ENCODE results near the gene SH2D7. TPM values are rescaled to one million over a fixed set of nuclear protein-coding genes. Genes with fewer than 3 reads are reported as not detected.

SH2D7 gene
- total RNA-seq, 6 donors from 2014 or later, result 0.09 TPM; not detected in 5

DNA sequence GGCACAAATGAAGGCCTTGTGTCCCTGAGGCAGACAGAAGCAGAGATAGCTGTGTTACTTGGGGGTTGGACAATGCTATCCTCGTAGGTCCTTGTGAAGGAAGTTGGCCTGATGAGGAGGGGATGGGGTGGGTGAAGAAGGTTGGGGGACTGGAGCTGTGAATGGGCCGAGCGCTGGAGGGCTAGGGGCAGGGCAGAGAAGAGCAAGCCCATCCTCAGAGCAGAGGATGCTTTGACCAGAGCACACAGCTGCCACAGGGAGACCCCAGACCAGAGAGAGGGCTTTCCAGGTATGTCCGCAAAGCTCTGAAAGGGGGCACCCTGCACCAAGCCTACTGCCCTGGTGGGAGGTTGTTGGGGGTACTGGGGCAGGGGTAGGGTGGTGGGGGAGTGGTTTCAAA is 9.2 kb upstream of the SH2D7 start:
- ATAC-seq (ENCODE audit: low FRiP score in 2 of 2), result no peak
- no peaks in the 10 kb centered on the region for H3K9me3 ChIP-seq
- peaks cover 34 to 50% (median 43%) of the 10 kb centered on the region in 4 donors for H3K4me1 ChIP-seq
- no peak overlapping the region for H3K4me3 ChIP-seq
- TF ChIP-seq EP300 (IDR thresholded peaks at IDR 0.05) (no peak), POLR2A (IDR thresholded peaks at IDR 0.05) (no peak), POLR2AphosphoS5 (IDR thresholded peaks at IDR 0.05) (no peak)
- TF ChIP-seq, protein P1, sequence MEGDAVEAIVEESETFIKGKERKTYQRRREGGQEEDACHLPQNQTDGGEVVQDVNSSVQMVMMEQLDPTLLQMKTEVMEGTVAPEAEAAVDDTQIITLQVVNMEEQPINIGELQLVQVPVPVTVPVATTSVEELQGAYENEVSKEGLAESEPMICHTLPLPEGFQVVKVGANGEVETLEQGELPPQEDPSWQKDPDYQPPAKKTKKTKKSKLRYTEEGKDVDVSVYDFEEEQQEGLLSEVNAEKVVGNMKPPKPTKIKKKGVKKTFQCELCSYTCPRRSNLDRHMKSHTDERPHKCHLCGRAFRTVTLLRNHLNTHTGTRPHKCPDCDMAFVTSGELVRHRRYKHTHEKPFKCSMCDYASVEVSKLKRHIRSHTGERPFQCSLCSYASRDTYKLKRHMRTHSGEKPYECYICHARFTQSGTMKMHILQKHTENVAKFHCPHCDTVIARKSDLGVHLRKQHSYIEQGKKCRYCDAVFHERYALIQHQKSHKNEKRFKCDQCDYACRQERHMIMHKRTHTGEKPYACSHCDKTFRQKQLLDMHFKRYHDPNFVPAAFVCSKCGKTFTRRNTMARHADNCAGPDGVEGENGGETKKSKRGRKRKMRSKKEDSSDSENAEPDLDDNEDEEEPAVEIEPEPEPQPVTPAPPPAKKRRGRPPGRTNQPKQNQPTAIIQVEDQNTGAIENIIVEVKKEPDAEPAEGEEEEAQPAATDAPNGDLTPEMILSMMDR (IDR thresholded peaks at IDR 0.05), result no peak
- 80 to 84% methylated on average over 4 of the region's 4 CpGs for WGBS, 2 donors
- no peaks in the 10 kb centered on the region for H3K36me3 ChIP-seq
- H3K27ac ChIP-seq, result peak overlapping the region in 3 of 4 donors; percentile 56 to 83 (median 68)
- H3K27me3 ChIP-seq, result no peaks in the 10 kb centered on the region
- no peak for DNase-seq

GRCh38 chr15:78083687-78084448 is 8.5 kb upstream of the SH2D7 start:
- no peaks in the 10 kb centered on the region for H3K36me3 ChIP-seq
- ATAC-seq (ENCODE audit: low FRiP score in 2 of 2) (no peak), DNase-seq (no peak)
- H3K27ac ChIP-seq, result peak overlapping the region; percentile 11 to 83 (median 62)
- no peak overlapping the region for H3K4me3 ChIP-seq
- no peaks in the 10 kb centered on the region for H3K27me3 ChIP-seq
- no peak for TF ChIP-seq EP300 (IDR thresholded peaks at IDR 0.05)
- no peak for TF ChIP-seq POLR2AphosphoS5 (IDR thresholded peaks at IDR 0.05)
- TF ChIP-seq POLR2A (IDR thresholded peaks at IDR 0.05), result no peak
- TF ChIP-seq, protein P1 (IDR thresholded peaks at IDR 0.05), result no peak
- H3K9me3 ChIP-seq, result no peaks in the 10 kb centered on the region
- WGBS, 2 donors, result 85 to 94% methylated on average over 6 of the region's 6 CpGs
- peaks cover 32 to 49% (median 40%) of the 10 kb centered on the region in 4 donors for H3K4me1 ChIP-seq

- no peaks in the 10 kb centered on the region for H3K27me3 ChIP-seq
- H3K9me3 ChIP-seq, result no peaks in the 10 kb centered on the region
- TF ChIP-seq, protein P1 (IDR thresholded peaks at IDR 0.05), result no peak
- TF ChIP-seq POLR2AphosphoS5 (IDR thresholded peaks at IDR 0.05) (no peak), EP300 (IDR thresholded peaks at IDR 0.05) (no peak), POLR2A (IDR thresholded peaks at IDR 0.05) (no peak)
- no peak for ATAC-seq (ENCODE audit: low FRiP score in 2 of 2)
- peaks cover 32 to 46% (median 39%) of the 10 kb centered on the region in 4 donors for H3K4me1 ChIP-seq
- H3K27ac ChIP-seq, result peak overlapping the region; percentile 11 to 83 (median 62)
- H3K4me3 ChIP-seq, result no peak overlapping the region
- peak in 1 of 2 donors; percentile 81 for DNase-seq
- no peaks in the 10 kb centered on the region for H3K36me3 ChIP-seq
- 46 to 58% methylated on average over 3 to 5 of the region's 5 CpGs for WGBS, 2 donors
Observed at GRCh38 chr15:78084449-78084750, 8.0 kb upstream of the SH2D7 start.

GRCh38 chr15:78085928-78086327 is 6.4 kb upstream of the SH2D7 start:
- no peaks in the 10 kb centered on the region for H3K36me3 ChIP-seq
- WGBS, 2 donors, result 54 to 63% methylated on average over 1 of the region's 1 CpG
- H3K4me3 ChIP-seq, result no peak overlapping the region
- no peaks in the 10 kb centered on the region for H3K27me3 ChIP-seq
- H3K9me3 ChIP-seq, result no peaks in the 10 kb centered on the region
- DNase-seq, result no peak
- no peak overlapping the region for H3K27ac ChIP-seq
- ATAC-seq (ENCODE audit: low FRiP score in 2 of 2), result peak in 1 of 2 donors; percentile 11
- H3K4me1 ChIP-seq, result peaks cover 32 to 44% (median 37%) of the 10 kb centered on the region in 4 donors
- TF ChIP-seq POLR2AphosphoS5 (IDR thresholded peaks at IDR 0.05), result no peak
- no peak for TF ChIP-seq POLR2A (IDR thresholded peaks at IDR 0.05)
- TF ChIP-seq, protein P1 (IDR thresholded peaks at IDR 0.05), result no peak
- no peak for TF ChIP-seq EP300 (IDR thresholded peaks at IDR 0.05)
